Measurements from ENCODE around the gene CTNNA3.

DNA sequence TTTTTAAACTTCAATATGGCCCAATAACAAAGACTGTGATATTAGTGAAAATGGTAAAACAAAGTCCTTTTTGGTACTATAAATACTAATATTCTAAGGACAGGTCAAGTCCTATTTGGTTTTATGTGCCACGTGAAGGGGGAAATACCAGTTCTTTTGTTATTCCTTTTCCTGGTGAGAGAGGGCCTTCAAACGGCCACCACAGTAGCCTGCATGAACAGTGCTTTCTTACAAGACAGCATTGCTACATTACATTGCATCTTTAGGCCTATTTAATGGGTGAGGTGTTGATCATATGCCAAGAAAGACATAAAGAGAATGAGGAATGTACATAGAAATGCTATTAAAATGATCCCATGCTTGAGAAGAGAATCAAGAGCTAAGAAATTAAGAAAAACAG is 555.4 kb downstream of the CTNNA3 start:
- TF ChIP-seq CTCF (IDR thresholded peaks at IDR 0.05 in 2 of 3, conservative IDR thresholded peaks at IDR 0.05 in 1 of 3; ENCODE audit: borderline replicate concordance in 1 of 3, insufficient read depth in 1 of 3, low read depth in 2 of 3, low read length in 2 of 3) (no peak), POLR2A (IDR thresholded peaks at IDR 0.05; ENCODE audit: borderline replicate concordance, extremely low read depth, insufficient read depth, insufficient read length) (no peak), POLR2AphosphoS5 (IDR thresholded peaks at IDR 0.05; ENCODE audit: low read depth, low read length) (no peak), ELF1 (IDR thresholded peaks at IDR 0.05; ENCODE audit: borderline replicate concordance, low read depth) (no peak), CEBPB (IDR thresholded peaks at IDR 0.05; ENCODE audit: low read depth) (no peak), FOSL1 (IDR thresholded peaks at IDR 0.05; ENCODE audit: low read depth) (no peak)
- TF ChIP-seq, protein P1, sequence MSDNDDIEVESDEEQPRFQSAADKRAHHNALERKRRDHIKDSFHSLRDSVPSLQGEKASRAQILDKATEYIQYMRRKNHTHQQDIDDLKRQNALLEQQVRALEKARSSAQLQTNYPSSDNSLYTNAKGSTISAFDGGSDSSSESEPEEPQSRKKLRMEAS (IDR thresholded peaks at IDR 0.05) = no peak
